ENCODE measurements around the gene CTNNA2.

DNA sequence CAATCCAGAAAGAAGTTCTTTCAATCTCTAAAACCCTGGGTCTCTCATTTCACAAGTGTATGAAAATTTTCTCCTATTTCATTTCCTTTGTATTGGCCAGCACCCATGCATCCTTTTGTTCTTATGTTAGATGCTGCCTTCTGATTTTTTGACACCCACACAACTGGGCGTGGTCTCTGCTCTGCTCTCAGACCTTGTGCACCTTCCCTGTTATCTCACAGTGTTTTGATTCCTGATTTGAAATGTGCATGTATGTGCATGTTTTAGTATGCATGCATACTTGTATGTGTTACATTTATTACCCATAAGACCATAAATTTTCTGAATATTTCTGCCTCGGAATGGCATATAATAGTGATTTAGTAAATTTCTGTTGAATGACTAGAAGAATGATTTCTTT is 152.2 kb downstream of the CTNNA2 start:
- TF ChIP-seq GATA2 (IDR thresholded peaks at IDR 0.05; ENCODE audit: low read depth, low read length) (no peak), GATA3 (IDR thresholded peaks at IDR 0.05; ENCODE audit: low read depth, low read length) (no peak)

Measured in SH-SY5Y (cell line).